HepG2 (cell line): Measurements from ENCODE around the gene AKT3. TPM values are rescaled to one million over a fixed set of nuclear protein-coding genes. Genes with fewer than 3 reads are reported as not detected.

Experiments
- EHMT2 ChIP-seq: fragments of 200-600 bp; sonication (generic); IDR thresholded peaks from 2 replicates; pipeline ENCODE4 v1.7.0; 2017; ENCODE audit warnings: antibody characterized with exemption, low read depth, low read length, borderline replicate concordance
- HMGXB3 ChIP-seq: sonication (generic); formaldehyde crosslinking; IDR thresholded peaks from 2 replicates; pipeline ENCODE4 v1.4.0; 2020; ENCODE audit warnings: missing genetic modification reagents, borderline replicate concordance
- KLF15 ChIP-seq: sonication (generic); formaldehyde crosslinking; IDR thresholded peaks from 2 replicates; pipeline ENCODE4 v1.8.1; 2023; ENCODE audit warnings: borderline replicate concordance, mild to moderate bottlenecking, inconsistent platforms, missing genetic modification reagents, mixed read lengths
- SNRNP70 ChIP-seq: fragments of 200-400 bp; formaldehyde crosslinking; IDR thresholded peaks from 2 replicates; pipeline ENCODE4 v1.6.1; 2017; ENCODE audit warnings: mild to moderate bottlenecking, low read depth, low read length, moderate library complexity
- TFDP1 ChIP-seq: IDR thresholded peaks from 2 replicates; pipeline ENCODE4 v1.6.1; 2016; ENCODE audit warnings: missing compliant biosample characterization, missing genetic modification reagents, borderline replicate concordance
- TMF1 ChIP-seq: sonication (generic); formaldehyde crosslinking; IDR thresholded peaks from 2 replicates; pipeline ENCODE4 v1.8.1; 2022; ENCODE audit warnings: low read depth, missing genetic modification reagents
- ZBTB2 ChIP-seq: sonication (generic); formaldehyde crosslinking; IDR thresholded peaks from 2 replicates; pipeline ENCODE4 v1.8.0; 2022; ENCODE audit warnings: low read depth, missing genetic modification reagents
- ZFP91 ChIP-seq: sonication (generic); formaldehyde crosslinking; IDR thresholded peaks from 2 replicates; pipeline ENCODE4 v1.9.0; 2022; ENCODE audit warnings: missing genetic modification reagents, mild to moderate bottlenecking, borderline replicate concordance
- ZNF687 ChIP-seq: sonication (generic); formaldehyde crosslinking; IDR thresholded peaks from 2 replicates; pipeline ENCODE4 v1.5.1; 2020; ENCODE audit warnings: mild to moderate bottlenecking, missing genetic modification reagents, moderate library complexity
- ZNF788 ChIP-seq: sonication (generic); formaldehyde crosslinking; IDR thresholded peaks from 2 replicates; pipeline ENCODE4 v1.5.0; 2020; ENCODE audit warnings: mild to moderate bottlenecking, missing genetic modification reagents, borderline replicate concordance
- ZSCAN30 ChIP-seq: sonication (generic); formaldehyde crosslinking; IDR thresholded peaks from 2 replicates; pipeline ENCODE4 v1.5.0; 2020; ENCODE audit warnings: mild to moderate bottlenecking, missing genetic modification reagents
- polyA plus RNA-seq, 8 experiments: library from polyadenylated mRNA; depleted of rRNA in 3 of 8; stranded (reverse) in 7 of 8; unstranded in 1 of 8; fragments of >200 nt; fragmentation: Illumina TruSeq in 4 of 8; extraction: Trizol in 4 of 8; gene quantifications; 2 replicates each; pipeline versions ENCODE4 v1.2.1 to v1.2.3, GENCODE V29; 2011 to 2016; ENCODE audit warnings: low read depth in 4 of 8, missing spikeins in 1 of 8, mixed read lengths in 1 of 8; ENCODE audit not compliant: insufficient read depth in 1 of 8
- total RNA-seq, 5 experiments: library from RNA; depleted of rRNA; stranded (reverse); fragments of >200 nt; fragmentation: Illumina TruSeq; extraction: Trizol; gene quantifications; 2 replicates each; pipeline ENCODE4 v1.2.3, GENCODE V29; 2016; ENCODE audit warnings: low read depth in 1 of 5

The AKT3 gene
- total and polyA plus RNA-seq, 2 of the 13 experiments (the other 11 are each of a cell fraction or from before 2014, with no cell fraction given), result 0.07 TPM

- TF ChIP-seq ZNF687, result peak; percentile 31; the same call in 1 of the 2 replicates
- TF ChIP-seq HMGXB3 (CRISPR knock-in tag), result no peak
- TF ChIP-seq ZNF788 (CRISPR knock-in tag), result no peak
- peak; percentile 41; the same call in 1 of the 2 replicates for TF ChIP-seq TFDP1 (CRISPR knock-in tag)
- TF ChIP-seq ZSCAN30 (CRISPR knock-in tag), result no peak
- TF ChIP-seq SNRNP70, result no peak
- no peak for TF ChIP-seq TMF1 (CRISPR knock-in tag)
- TF ChIP-seq ZBTB2 (CRISPR knock-in tag), result 0 out of 2 replicates have a peak, but pooled peaks have one; percentile 13
- no peak for TF ChIP-seq EHMT2
- TF ChIP-seq ZFP91 (CRISPR knock-in tag), result 0 out of 2 replicates have a peak, but pooled peaks have one; percentile 19
- no peak for TF ChIP-seq KLF15 (CRISPR knock-in tag)
These were observed 611 bp upstream of the AKT3 start (continued) for GRCh38 chr1:243850452-243851256.
